HL-60 (cell line): ENCODE data around the gene CREBL2.

Source experiments
- GABPA ChIP-seq: IDR thresholded peaks from 2 replicates; pipeline ENCODE4 v1.6.1; 2012; ENCODE audit warnings: low read depth
- POLR2AphosphoS5 ChIP-seq: IDR thresholded peaks from 2 replicates; pipeline ENCODE4 v1.6.1; 2012; ENCODE audit warnings: low read depth
- SPI1 ChIP-seq: IDR thresholded peaks from 2 replicates; pipeline ENCODE4 v1.6.1; 2012; ENCODE audit warnings: low read depth, mild to moderate bottlenecking, borderline replicate concordance
- TF ChIP-seq, protein P1 (sequence below): IDR thresholded peaks from one replicate; pipeline ENCODE4 v1.5.1; 2011; ENCODE audit warnings: low read length, control low read depth, inconsistent platforms; ENCODE audit not compliant: insufficient read depth
- TF ChIP-seq, protein P2 (sequence below): IDR thresholded peaks from 2 replicates; pipeline ENCODE4 v1.6.1; 2012; ENCODE audit warnings: low read depth; ENCODE audit not compliant: insufficient replicate concordance

DNA sequence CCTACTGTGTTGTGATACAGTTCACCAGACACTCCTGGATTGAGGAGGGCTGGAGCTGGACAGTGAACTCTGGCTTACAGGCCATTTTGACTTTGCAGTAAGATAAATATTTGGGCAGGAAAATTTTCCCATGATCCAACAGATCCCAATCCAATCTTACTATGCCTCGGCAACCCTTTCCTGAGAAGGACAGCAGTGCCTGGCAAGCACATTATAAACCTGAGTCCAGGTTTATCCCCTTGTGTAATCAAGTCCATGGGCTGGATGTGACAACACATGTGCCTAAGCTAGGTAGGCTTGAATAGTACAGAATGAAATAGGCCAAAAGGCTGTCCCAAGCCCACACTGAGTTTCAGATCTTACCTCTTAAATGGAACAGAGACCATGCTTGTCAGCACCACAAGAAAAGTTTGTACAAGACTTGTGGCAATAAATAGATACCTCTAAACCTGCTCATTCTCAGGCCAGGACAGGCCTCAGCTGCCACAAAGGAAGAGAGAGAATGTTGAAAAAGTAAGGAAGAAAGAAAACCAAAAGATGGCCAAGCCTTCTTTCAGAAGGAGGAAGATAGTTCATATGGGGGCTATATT, 34.9 kb downstream of the CREBL2 start:
- TF ChIP-seq, protein P1, sequence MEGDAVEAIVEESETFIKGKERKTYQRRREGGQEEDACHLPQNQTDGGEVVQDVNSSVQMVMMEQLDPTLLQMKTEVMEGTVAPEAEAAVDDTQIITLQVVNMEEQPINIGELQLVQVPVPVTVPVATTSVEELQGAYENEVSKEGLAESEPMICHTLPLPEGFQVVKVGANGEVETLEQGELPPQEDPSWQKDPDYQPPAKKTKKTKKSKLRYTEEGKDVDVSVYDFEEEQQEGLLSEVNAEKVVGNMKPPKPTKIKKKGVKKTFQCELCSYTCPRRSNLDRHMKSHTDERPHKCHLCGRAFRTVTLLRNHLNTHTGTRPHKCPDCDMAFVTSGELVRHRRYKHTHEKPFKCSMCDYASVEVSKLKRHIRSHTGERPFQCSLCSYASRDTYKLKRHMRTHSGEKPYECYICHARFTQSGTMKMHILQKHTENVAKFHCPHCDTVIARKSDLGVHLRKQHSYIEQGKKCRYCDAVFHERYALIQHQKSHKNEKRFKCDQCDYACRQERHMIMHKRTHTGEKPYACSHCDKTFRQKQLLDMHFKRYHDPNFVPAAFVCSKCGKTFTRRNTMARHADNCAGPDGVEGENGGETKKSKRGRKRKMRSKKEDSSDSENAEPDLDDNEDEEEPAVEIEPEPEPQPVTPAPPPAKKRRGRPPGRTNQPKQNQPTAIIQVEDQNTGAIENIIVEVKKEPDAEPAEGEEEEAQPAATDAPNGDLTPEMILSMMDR, result no peak
- TF ChIP-seq POLR2AphosphoS5 (no peak), SPI1 (no peak), GABPA (no peak)
- TF ChIP-seq, protein P2, sequence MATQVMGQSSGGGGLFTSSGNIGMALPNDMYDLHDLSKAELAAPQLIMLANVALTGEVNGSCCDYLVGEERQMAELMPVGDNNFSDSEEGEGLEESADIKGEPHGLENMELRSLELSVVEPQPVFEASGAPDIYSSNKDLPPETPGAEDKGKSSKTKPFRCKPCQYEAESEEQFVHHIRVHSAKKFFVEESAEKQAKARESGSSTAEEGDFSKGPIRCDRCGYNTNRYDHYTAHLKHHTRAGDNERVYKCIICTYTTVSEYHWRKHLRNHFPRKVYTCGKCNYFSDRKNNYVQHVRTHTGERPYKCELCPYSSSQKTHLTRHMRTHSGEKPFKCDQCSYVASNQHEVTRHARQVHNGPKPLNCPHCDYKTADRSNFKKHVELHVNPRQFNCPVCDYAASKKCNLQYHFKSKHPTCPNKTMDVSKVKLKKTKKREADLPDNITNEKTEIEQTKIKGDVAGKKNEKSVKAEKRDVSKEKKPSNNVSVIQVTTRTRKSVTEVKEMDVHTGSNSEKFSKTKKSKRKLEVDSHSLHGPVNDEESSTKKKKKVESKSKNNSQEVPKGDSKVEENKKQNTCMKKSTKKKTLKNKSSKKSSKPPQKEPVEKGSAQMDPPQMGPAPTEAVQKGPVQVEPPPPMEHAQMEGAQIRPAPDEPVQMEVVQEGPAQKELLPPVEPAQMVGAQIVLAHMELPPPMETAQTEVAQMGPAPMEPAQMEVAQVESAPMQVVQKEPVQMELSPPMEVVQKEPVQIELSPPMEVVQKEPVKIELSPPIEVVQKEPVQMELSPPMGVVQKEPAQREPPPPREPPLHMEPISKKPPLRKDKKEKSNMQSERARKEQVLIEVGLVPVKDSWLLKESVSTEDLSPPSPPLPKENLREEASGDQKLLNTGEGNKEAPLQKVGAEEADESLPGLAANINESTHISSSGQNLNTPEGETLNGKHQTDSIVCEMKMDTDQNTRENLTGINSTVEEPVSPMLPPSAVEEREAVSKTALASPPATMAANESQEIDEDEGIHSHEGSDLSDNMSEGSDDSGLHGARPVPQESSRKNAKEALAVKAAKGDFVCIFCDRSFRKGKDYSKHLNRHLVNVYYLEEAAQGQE, result no peak
